Mesothelial cell of epicardium (in vitro differentiated cells): ENCODE data around the gene FAM3B. TPM values are rescaled to one million over a fixed set of nuclear protein-coding genes. Genes with fewer than 3 reads are reported as not detected.
"Not testable (repeated sequence)": the region's sequence is repeated elsewhere in the genome, so short reads cannot be mapped to it uniquely, and the experiment has no call there.

Experiments used
- DNase-seq, 2 experiments: peaks; one replicate each; pipeline ENCODE4 v3.0.0; 2021; ENCODE audit warnings: low spot score in 2 of 2; ENCODE audit not compliant: unreplicated experiment in 2 of 2
- H3K27ac Mint-ChIP-seq: 2 replicates; pipeline ENCODE4 v1.8.0; 2021; ENCODE audit warnings: mixed read lengths
- H3K27me3 Mint-ChIP-seq: 2 replicates; pipeline ENCODE4 v1.8.0; 2021; ENCODE audit warnings: low read depth, mixed read lengths
- H3K36me3 Mint-ChIP-seq: 2 replicates; pipeline ENCODE4 v1.8.0; 2021; ENCODE audit warnings: mixed read lengths
- H3K4me1 Mint-ChIP-seq: 2 replicates; pipeline ENCODE4 v1.8.0; 2021; ENCODE audit warnings: mixed read lengths
- H3K4me3 Mint-ChIP-seq: 2 replicates; pipeline ENCODE4 v1.8.0; 2021; ENCODE audit warnings: mild to moderate bottlenecking, moderate library complexity, mixed read lengths
- H3K9me3 Mint-ChIP-seq: 2 replicates; pipeline ENCODE4 v1.8.0; 2021; ENCODE audit warnings: mixed read lengths
- CTCF ChIP-seq: fragments of 200-600 bp; sonication (generic); IDR thresholded peaks from one replicate; pipeline ENCODE4 v1.5.0; 2021; ENCODE audit warnings: antibody characterized with exemption; ENCODE audit not compliant: unreplicated experiment
- total RNA-seq: library from RNA; stranded (reverse); gene quantifications from 3 replicates; pipeline ENCODE4 v1.2.1, GENCODE V29; 2021

Gene FAM3B
- total RNA-seq, 1 donor from 2014 or later = 1.4 TPM

GRCh38 chr21:41294548-41295231, 21.9 kb upstream of the FAM3B start:
- no peaks in the 10 kb centered on the region for H3K4me1 Mint-ChIP-seq
- TF ChIP-seq CTCF = no peak
- peaks cover 14% of the 10 kb centered on the region for H3K9me3 Mint-ChIP-seq
- DNase-seq = no peak
- H3K36me3 Mint-ChIP-seq = no peaks in the 10 kb centered on the region
- H3K27ac Mint-ChIP-seq = no peak overlapping the region
- peaks cover 28% of the 10 kb centered on the region for H3K27me3 Mint-ChIP-seq
- H3K4me3 Mint-ChIP-seq = no peak overlapping the region

GRCh38 chr21:41295721-41296254, 20.8 kb upstream of the FAM3B start:
- no peak overlapping the region for H3K27ac Mint-ChIP-seq
- DNase-seq = no peak
- H3K36me3 Mint-ChIP-seq = no peaks in the 10 kb centered on the region
- no peaks in the 10 kb centered on the region for H3K4me1 Mint-ChIP-seq
- no peak overlapping the region for H3K4me3 Mint-ChIP-seq
- no peak for TF ChIP-seq CTCF
- peaks cover 18% of the 10 kb centered on the region for H3K27me3 Mint-ChIP-seq
- H3K9me3 Mint-ChIP-seq = peaks cover 14% of the 10 kb centered on the region

GRCh38 chr21:41302976-41303375, 13.6 kb upstream of the FAM3B start:
- TF ChIP-seq CTCF = no peak
- Mint-ChIP-seq H3K27ac (no peak overlapping the region), H3K9me3 (peaks cover 18% of the 10 kb centered on the region), H3K4me3 (no peak overlapping the region), H3K27me3 (peaks cover 27% of the 10 kb centered on the region), H3K4me1 (no peaks in the 10 kb centered on the region), H3K36me3 (no peaks in the 10 kb centered on the region)
- DNase-seq = no peak

GRCh38 chr21:41304068-41304720, 12.4 kb upstream of the FAM3B start:
- Mint-ChIP-seq H3K27me3 (peaks cover 37% of the 10 kb centered on the region), H3K36me3 (no peaks in the 10 kb centered on the region), H3K9me3 (peaks cover 9% of the 10 kb centered on the region), H3K27ac (no peak overlapping the region), H3K4me3 (no peak overlapping the region), H3K4me1 (no peaks in the 10 kb centered on the region)
- DNase-seq = no peak
- TF ChIP-seq CTCF = no peak

GRCh38 chr21:41307219-41307618, 9.4 kb upstream of the FAM3B start:
- Mint-ChIP-seq H3K4me1 (no peaks in the 10 kb centered on the region), H3K27ac (no peak overlapping the region), H3K9me3 (peaks cover 7% of the 10 kb centered on the region), H3K36me3 (no peaks in the 10 kb centered on the region), H3K27me3 (peaks cover 59% of the 10 kb centered on the region), H3K4me3 (no peak overlapping the region)
- TF ChIP-seq CTCF = no peak
- DNase-seq = no peak

GRCh38 chr21:41313285-41314164, 3.1 kb upstream of the FAM3B start:
- not testable (repeated sequence) for H3K4me1 Mint-ChIP-seq, H3K27ac Mint-ChIP-seq, H3K9me3 Mint-ChIP-seq, H3K4me3 Mint-ChIP-seq, H3K36me3 Mint-ChIP-seq, DNase-seq
- H3K27me3 Mint-ChIP-seq = peaks cover 66% of the 10 kb centered on the region
